Epidermal melanocyte (primary cell): ENCODE results near the gene XAB2.
"Not testable (repeated sequence)": the region's sequence is repeated elsewhere in the genome, so short reads cannot be mapped to it uniquely, and the experiment has no call there.

Experiments used
- DNase-seq: peaks from one replicate; pipeline ENCODE4 v3.0.0; 2011; ENCODE audit warnings: low spot score; ENCODE audit not compliant: insufficient read length

The XAB2 gene

GRCh38 chr19:7650148-7650547 lies 20.8 kb upstream of the XAB2 start:
- DNase-seq: no peak

GRCh38 chr19:7648265-7649014 lies 19.1 kb upstream of the XAB2 start:
- no peak for DNase-seq

- DNase-seq: no peak
These were observed 17.8 kb upstream of the XAB2 start for GRCh38 chr19:7647156-7647555.

GRCh38 chr19:7646426-7646700 lies 17.0 kb upstream of the XAB2 start:
- DNase-seq: no peak

- no peak for DNase-seq
These were observed 16.5 kb upstream of the XAB2 start for GRCh38 chr19:7645656-7646425.

GRCh38 chr19:7645163-7645562 lies 15.8 kb upstream of the XAB2 start:
- no peak for DNase-seq

GRCh38 chr19:7644550-7644877 lies 15.2 kb upstream of the XAB2 start:
- DNase-seq: no peak

- DNase-seq: not testable (repeated sequence)
These were observed 14.5 kb upstream of the XAB2 start for GRCh38 chr19:7643629-7644549.

GRCh38 chr19:7643031-7643415 lies 13.7 kb upstream of the XAB2 start:
- no peak for DNase-seq

GRCh38 chr19:7642295-7643030 lies 13.1 kb upstream of the XAB2 start:
- no peak for DNase-seq

- no peak for DNase-seq
These were observed 12.2 kb upstream of the XAB2 start for GRCh38 chr19:7641290-7642276.

- no peak for DNase-seq
These were observed 11.5 kb upstream of the XAB2 start for GRCh38 chr19:7640803-7641202.

GRCh38 chr19:7639863-7640348 lies 10.6 kb upstream of the XAB2 start:
- no peak for DNase-seq

- DNase-seq: no peak
These were observed 9.6 kb upstream of the XAB2 start for GRCh38 chr19:7638802-7639465.

- DNase-seq: no peak
These were observed 8.3 kb upstream of the XAB2 start for GRCh38 chr19:7637374-7638256.

- DNase-seq: peak; percentile 67
These were observed 7.5 kb upstream of the XAB2 start, which contains the start of gene STXBP2 for GRCh38 chr19:7636691-7637373. Gene STXBP2 (plus strand): TSS chr19:7637110. CDS start chr19:7637150, 40 bp downstream.

GRCh38 chr19:7636317-7636690 lies 7.0 kb upstream of the XAB2 start:
- no peak for DNase-seq

- no peak for DNase-seq
These were observed 6.3 kb upstream of the XAB2 start for GRCh38 chr19:7635670-7636069.
